K562 (cell line): Measurements from ENCODE around the gene AURKB. TPM values are rescaled to one million over a fixed set of nuclear protein-coding genes. Genes with fewer than 3 reads are reported as not detected.

Experiments used
- ATF1 ChIP-seq, 2 experiments: fragments of 450-650 bp in 1 of 2; IDR thresholded peaks; 2 replicates each; pipeline ENCODE4 v1.6.1; 2016; ENCODE audit warnings: missing compliant biosample characterization in 1 of 2, missing genetic modification characterization in 1 of 2
- CBFA2T3 ChIP-seq: fragments of 450-650 bp; IDR thresholded peaks from 2 replicates; pipeline ENCODE4 v1.6.1; 2017
- DPF2 ChIP-seq: fragments of 450-650 bp; IDR thresholded peaks from 2 replicates; pipeline ENCODE4 v1.6.1; 2016
- MEIS2 ChIP-seq: fragments of 450-650 bp; IDR thresholded peaks from 2 replicates; pipeline ENCODE4 v1.6.1; 2014; ENCODE audit warnings: mild to moderate bottlenecking; ENCODE audit not compliant: partially characterized antibody
- NR4A1 ChIP-seq, 2 experiments: fragments of 250-450 bp in 1 of 2; fragments of 450-650 bp in 1 of 2; sonication (Bioruptor Pico) in 1 of 2; IDR thresholded peaks; 2 replicates each; pipeline versions ENCODE4 v1.4.0 to v1.6.1; 2016 to 2020; ENCODE audit warnings: mild to moderate bottlenecking in 2 of 2, missing compliant biosample characterization in 1 of 2, missing genetic modification characterization in 1 of 2, moderate library complexity in 1 of 2
- RFX5 ChIP-seq: IDR thresholded peaks from 2 replicates; pipeline ENCODE4 v1.6.1; 2011; ENCODE audit warnings: low read depth, mild to moderate bottlenecking, improper control_type of control experiment, low read length
- SIX5 ChIP-seq, 2 experiments: IDR thresholded peaks; 2 replicates each; pipeline ENCODE4 v1.6.1; 2011; ENCODE audit warnings: low read length in 2 of 2, borderline replicate concordance in 1 of 2, low read depth in 1 of 2, mild to moderate bottlenecking in 1 of 2, moderate library complexity in 1 of 2; ENCODE audit not compliant: insufficient read depth in 1 of 2
- SRF ChIP-seq, 2 experiments: fragments of 250-450, 450-650 bp in 1 of 2; sonication (Bioruptor Pico) in 1 of 2; sonication (generic) in 1 of 2; formaldehyde crosslinking; IDR thresholded peaks; 2 replicates each; pipeline versions ENCODE4 v1.5.0 to v1.5.1; 2020 to 2022; ENCODE audit warnings: mild to moderate bottlenecking in 1 of 2, missing genetic modification reagents in 1 of 2
- TBP ChIP-seq: optimal IDR thresholded peaks from 2 replicates; pipeline ENCODE3; 2011; ENCODE audit warnings: low read depth, low read length, improper control_type of control experiment
- ZNF316 ChIP-seq: fragments of 450-650 bp; IDR thresholded peaks from 2 replicates; pipeline ENCODE4 v1.6.1; 2016
- ZNF444 ChIP-seq: fragments of 250-450 bp; sonication (Bioruptor Pico); IDR thresholded peaks from 2 replicates; pipeline ENCODE4 v1.4.0; 2020; ENCODE audit warnings: mild to moderate bottlenecking, moderate library complexity
- polyA plus RNA-seq, 8 experiments: library from polyadenylated mRNA; depleted of rRNA in 4 of 8; stranded (reverse) in 5 of 8; unstranded in 3 of 8; fragments of >200 nt; fragmentation: Nextera tagmentation in 2 of 8; fragmentation: Illumina TruSeq in 1 of 8; extraction: Ambion mirVana in 2 of 8; extraction: Trizol in 1 of 8; gene quantifications; 2 replicates each; pipeline versions ENCODE4 v1.2.1 to v1.2.3, GENCODE V29; 2011 to 2014; ENCODE audit warnings: inconsistent platforms in 1 of 8, missing spikeins in 1 of 8
- total RNA-seq, 7 experiments: library from RNA; depleted of rRNA in 6 of 7; stranded (reverse); fragments of >200 nt in 6 of 7; fragmentation: Illumina TruSeq in 2 of 7; extraction: Trizol in 2 of 7; gene quantifications; 2 replicates each; pipeline versions ENCODE4 v1.2.1 to v1.2.3, GENCODE V29; 2011 to 2021; ENCODE audit warnings: low replicate concordance in 1 of 7
- TF ChIP-seq, protein P1 (sequence below): sonication (generic); formaldehyde crosslinking; IDR thresholded peaks from 2 replicates; pipeline ENCODE4 v1.8.0; 2023; ENCODE audit warnings: mild to moderate bottlenecking, missing genetic modification reagents
- TF ChIP-seq, protein P2 (sequence below): sonication (generic); formaldehyde crosslinking; IDR thresholded peaks from 2 replicates; pipeline ENCODE4 v1.9.0; 2022; ENCODE audit warnings: mild to moderate bottlenecking, missing genetic modification reagents
- TF ChIP-seq, protein P3 (sequence below): sonication (generic); formaldehyde crosslinking; IDR thresholded peaks from 2 replicates; pipeline ENCODE4 v1.8.0; 2022; ENCODE audit warnings: mild to moderate bottlenecking, missing genetic modification reagents
- TF ChIP-seq, protein P4 (sequence below): fragments of 450-650 bp; formaldehyde crosslinking; IDR thresholded peaks from 2 replicates; pipeline ENCODE4 v1.4.0; 2022; ENCODE audit warnings: missing genetic modification characterization
- TF ChIP-seq, protein P5 (sequence below): sonication (generic); formaldehyde crosslinking; IDR thresholded peaks from 2 replicates; pipeline ENCODE4 v1.8.1; 2023; ENCODE audit warnings: mild to moderate bottlenecking, missing genetic modification reagents

The AURKB gene
- total and polyA plus RNA-seq, 9 of the 15 experiments (the other 6 are each of a cell fraction or from before 2014, with no cell fraction given), result 27.2 to 114 (median 74.8) TPM

DNA sequence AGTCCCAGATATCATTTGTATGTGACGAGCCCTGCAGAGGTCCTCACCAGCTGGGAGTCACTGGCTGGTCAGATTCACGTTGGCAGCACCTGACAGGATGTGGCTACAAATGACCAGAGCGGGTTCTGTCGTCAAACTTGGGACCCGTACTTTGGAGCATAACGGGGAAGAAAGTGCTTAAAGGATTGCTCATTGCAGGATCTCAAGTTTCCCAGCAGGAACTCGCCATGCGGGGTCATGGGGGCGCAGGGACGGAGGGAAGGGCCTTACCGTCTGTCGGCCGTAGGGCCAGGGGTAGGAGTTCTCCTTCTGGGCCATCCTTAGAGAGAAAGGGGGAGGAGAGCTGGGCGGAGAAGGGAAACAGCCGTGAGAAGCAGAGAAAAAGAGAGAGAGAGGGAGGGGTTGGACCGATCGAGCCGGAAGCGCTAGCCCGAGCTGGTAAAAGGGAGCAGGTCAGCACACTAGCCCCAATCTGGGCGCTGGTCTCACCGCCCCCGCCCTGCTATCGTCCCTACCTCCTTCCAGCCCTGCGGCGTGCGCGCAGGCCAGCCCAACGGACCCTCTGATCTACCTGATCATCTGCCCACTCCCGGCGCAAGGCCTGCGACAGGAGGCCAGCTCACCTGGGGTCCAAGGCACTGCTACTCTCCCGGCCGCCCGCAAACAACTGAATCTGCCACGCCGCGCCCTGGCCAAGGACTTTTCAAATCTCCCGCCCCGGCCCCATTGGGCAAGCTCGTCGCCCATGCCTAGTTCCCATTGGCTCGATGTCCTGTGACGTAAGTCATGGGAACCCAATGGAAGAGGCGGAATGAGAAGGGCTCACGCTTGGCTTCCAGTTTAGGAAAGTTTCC, at the start of gene AURKB (continued):
- TF ChIP-seq, protein P1, sequence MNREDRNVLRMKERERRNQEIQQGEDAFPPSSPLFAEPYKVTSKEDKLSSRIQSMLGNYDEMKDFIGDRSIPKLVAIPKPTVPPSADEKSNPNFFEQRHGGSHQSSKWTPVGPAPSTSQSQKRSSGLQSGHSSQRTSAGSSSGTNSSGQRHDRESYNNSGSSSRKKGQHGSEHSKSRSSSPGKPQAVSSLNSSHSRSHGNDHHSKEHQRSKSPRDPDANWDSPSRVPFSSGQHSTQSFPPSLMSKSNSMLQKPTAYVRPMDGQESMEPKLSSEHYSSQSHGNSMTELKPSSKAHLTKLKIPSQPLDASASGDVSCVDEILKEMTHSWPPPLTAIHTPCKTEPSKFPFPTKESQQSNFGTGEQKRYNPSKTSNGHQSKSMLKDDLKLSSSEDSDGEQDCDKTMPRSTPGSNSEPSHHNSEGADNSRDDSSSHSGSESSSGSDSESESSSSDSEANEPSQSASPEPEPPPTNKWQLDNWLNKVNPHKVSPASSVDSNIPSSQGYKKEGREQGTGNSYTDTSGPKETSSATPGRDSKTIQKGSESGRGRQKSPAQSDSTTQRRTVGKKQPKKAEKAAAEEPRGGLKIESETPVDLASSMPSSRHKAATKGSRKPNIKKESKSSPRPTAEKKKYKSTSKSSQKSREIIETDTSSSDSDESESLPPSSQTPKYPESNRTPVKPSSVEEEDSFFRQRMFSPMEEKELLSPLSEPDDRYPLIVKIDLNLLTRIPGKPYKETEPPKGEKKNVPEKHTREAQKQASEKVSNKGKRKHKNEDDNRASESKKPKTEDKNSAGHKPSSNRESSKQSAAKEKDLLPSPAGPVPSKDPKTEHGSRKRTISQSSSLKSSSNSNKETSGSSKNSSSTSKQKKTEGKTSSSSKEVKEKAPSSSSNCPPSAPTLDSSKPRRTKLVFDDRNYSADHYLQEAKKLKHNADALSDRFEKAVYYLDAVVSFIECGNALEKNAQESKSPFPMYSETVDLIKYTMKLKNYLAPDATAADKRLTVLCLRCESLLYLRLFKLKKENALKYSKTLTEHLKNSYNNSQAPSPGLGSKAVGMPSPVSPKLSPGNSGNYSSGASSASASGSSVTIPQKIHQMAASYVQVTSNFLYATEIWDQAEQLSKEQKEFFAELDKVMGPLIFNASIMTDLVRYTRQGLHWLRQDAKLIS, result peak; percentile 67; the same call in 1 of the 2 replicates
- TF ChIP-seq NR4A1 (CRISPR knock-in tag; IDR thresholded peaks at IDR 0.05) (no peak), NR4A1 (tag; IDR thresholded peaks at IDR 0.05) (no peak), TBP (peak; percentile 87), ATF1 (CRISPR knock-in tag; IDR thresholded peaks at IDR 0.05) (0 out of 2 replicates have a peak, but pooled peaks have one; percentile 23), ATF1 (tag; IDR thresholded peaks at IDR 0.05) (peak; percentile 94), SIX5 (IDR thresholded peaks at IDR 0.05; ENCODE audit: borderline replicate concordance in 1 of 2, insufficient read depth in 1 of 2, low read depth in 1 of 2, low read length in 2 of 2) (no peak), RFX5 (no peak), CBFA2T3 (0 out of 2 replicates have a peak, but pooled peaks have one; percentile 8), MEIS2 (no peak), DPF2 (no peak; the same call in 1 of the 2 replicates), SRF (CRISPR knock-in tag; IDR thresholded peaks at IDR 0.05) (no peak), ZNF444 (CRISPR knock-in tag) (no peak), ZNF316 (peak; percentile 1; the same call in 1 of the 2 replicates)
- TF ChIP-seq, protein P2, sequence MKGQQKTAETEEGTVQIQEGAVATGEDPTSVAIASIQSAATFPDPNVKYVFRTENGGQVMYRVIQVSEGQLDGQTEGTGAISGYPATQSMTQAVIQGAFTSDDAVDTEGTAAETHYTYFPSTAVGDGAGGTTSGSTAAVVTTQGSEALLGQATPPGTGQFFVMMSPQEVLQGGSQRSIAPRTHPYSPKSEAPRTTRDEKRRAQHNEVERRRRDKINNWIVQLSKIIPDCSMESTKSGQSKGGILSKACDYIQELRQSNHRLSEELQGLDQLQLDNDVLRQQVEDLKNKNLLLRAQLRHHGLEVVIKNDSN, result 0 out of 2 replicates have a peak, but pooled peaks have one; percentile 5
- TF ChIP-seq, protein P3, sequence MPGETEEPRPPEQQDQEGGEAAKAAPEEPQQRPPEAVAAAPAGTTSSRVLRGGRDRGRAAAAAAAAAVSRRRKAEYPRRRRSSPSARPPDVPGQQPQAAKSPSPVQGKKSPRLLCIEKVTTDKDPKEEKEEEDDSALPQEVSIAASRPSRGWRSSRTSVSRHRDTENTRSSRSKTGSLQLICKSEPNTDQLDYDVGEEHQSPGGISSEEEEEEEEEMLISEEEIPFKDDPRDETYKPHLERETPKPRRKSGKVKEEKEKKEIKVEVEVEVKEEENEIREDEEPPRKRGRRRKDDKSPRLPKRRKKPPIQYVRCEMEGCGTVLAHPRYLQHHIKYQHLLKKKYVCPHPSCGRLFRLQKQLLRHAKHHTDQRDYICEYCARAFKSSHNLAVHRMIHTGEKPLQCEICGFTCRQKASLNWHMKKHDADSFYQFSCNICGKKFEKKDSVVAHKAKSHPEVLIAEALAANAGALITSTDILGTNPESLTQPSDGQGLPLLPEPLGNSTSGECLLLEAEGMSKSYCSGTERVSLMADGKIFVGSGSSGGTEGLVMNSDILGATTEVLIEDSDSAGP (CRISPR knock-in tag), result no peak
- TF ChIP-seq, protein P4, sequence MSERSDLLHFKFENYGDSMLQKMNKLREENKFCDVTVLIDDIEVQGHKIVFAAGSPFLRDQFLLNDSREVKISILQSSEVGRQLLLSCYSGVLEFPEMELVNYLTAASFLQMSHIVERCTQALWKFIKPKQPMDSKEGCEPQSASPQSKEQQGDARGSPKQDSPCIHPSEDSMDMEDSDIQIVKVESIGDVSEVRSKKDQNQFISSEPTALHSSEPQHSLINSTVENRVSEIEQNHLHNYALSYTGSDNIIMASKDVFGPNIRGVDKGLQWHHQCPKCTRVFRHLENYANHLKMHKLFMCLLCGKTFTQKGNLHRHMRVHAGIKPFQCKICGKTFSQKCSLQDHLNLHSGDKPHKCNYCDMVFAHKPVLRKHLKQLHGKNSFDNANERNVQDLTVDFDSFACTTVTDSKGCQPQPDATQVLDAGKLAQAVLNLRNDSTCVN (CRISPR knock-in tag), result no peak
- TF ChIP-seq, protein P5, sequence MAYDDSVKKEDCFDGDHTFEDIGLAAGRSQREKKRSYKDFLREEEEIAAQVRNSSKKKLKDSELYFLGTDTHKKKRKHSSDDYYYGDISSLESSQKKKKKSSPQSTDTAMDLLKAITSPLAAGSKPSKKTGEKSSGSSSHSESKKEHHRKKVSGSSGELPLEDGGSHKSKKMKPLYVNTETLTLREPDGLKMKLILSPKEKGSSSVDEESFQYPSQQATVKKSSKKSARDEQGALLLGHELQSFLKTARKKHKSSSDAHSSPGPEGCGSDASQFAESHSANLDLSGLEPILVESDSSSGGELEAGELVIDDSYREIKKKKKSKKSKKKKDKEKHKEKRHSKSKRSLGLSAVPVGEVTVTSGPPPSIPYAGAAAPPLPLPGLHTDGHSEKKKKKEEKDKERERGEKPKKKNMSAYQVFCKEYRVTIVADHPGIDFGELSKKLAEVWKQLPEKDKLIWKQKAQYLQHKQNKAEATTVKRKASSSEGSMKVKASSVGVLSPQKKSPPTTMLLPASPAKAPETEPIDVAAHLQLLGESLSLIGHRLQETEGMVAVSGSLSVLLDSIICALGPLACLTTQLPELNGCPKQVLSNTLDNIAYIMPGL (CRISPR knock-in tag), result no peak; the same call in 1 of the 2 replicates
